Activated CD4-positive, alpha-beta T cell treated with anti-CD3 and anti-CD28 coated beads for 36 hours (primary cell): ENCODE data around the gene TOB1. TPM values are rescaled to one million over a fixed set of nuclear protein-coding genes. Genes with fewer than 3 reads are reported as not detected.

Source experiments
- ATAC-seq: fragments of 200-7000 bp; cut with Tn5 transposase; one replicate; pipeline ENCODE4 v1.10.0; 2021; ENCODE audit warnings: mild to moderate bottlenecking, moderate library complexity
- CTCF ChIA-PET: fragments of 350-600 bp; sonication (Branson Sonifier 250); formaldehyde crosslinking; loops from one replicate; lab custom pipeline; 2021; ENCODE audit warnings: antibody characterized with exemption; lab: Charles Lee
- POLR2A ChIA-PET: fragments of 350-600 bp; sonication (Branson Sonifier 250); formaldehyde crosslinking; loops from one replicate; lab custom pipeline; 2021; ENCODE audit warnings: antibody characterized with exemption, inconsistent platforms; lab: Charles Lee
- DNase-seq: peaks from one replicate; pipeline ENCODE4 v3.0.0-alpha.2; 2020
- H3K27ac Mint-ChIP-seq: one replicate; pipeline ENCODE4 v1.8.0; 2021; ENCODE audit warnings: mixed read lengths
- H3K27me3 Mint-ChIP-seq: one replicate; pipeline ENCODE4 v1.8.0; 2021; ENCODE audit warnings: mixed read lengths
- H3K36me3 Mint-ChIP-seq: one replicate; pipeline ENCODE4 v1.8.0; 2021; ENCODE audit warnings: low read depth, mixed read lengths
- H3K4me1 Mint-ChIP-seq: one replicate; pipeline ENCODE4 v1.8.0; 2021; ENCODE audit warnings: mixed read lengths
- H3K4me3 Mint-ChIP-seq: one replicate; pipeline ENCODE4 v1.8.0; 2021; ENCODE audit warnings: mild to moderate bottlenecking, moderate library complexity, mixed read lengths
- H3K9me3 Mint-ChIP-seq: one replicate; pipeline ENCODE4 v1.8.0; 2021; ENCODE audit warnings: low read depth, mixed read lengths
- intact Hi-C, 2 experiments: fragments of 100-400 bp; cut with DNase I in 1 of 2; cut with micrococcal nuclease in 1 of 2; formaldehyde crosslinking; loops; one replicate each; pipeline versions ENCODE4 v1.14.2 to v1.15.1; 2022 to 2024; cut with DNase I, micrococcal nuclease
- total RNA-seq, 2 experiments: library from RNA; stranded (reverse); gene quantifications; one replicate each; pipeline ENCODE4 v1.2.3, GENCODE V29; 2021

Gene TOB1
- total RNA-seq, 2 experiments from 2014 or later = 31.3 to 43.0 TPM

- POLR2A ChIA-PET = no interaction called here
- H3K4me3 Mint-ChIP-seq = no peak overlapping the region
- CTCF ChIA-PET = interaction anchor here (0.8 to 1.5 kb wide), 5 partner anchors 9 to 16 kb away, joined by 3 to 5 read pairs (median 4); no protein-coding TSS in a partner anchor
- H3K36me3 Mint-ChIP-seq = no peaks in the 10 kb centered on the region
- H3K27ac Mint-ChIP-seq = no peak overlapping the region
- no peaks in the 10 kb centered on the region for H3K9me3 Mint-ChIP-seq
- ATAC-seq (no peak), DNase-seq (no peak)
- intact Hi-C loops = no loop called here
- no peaks in the 10 kb centered on the region for H3K4me1 Mint-ChIP-seq
- peaks cover 8% of the 10 kb centered on the region for H3K27me3 Mint-ChIP-seq
Measured at GRCh38 chr17:50837980-50838954, 27.9 kb downstream of the TOB1 start.

- Mint-ChIP-seq H3K9me3 (no peaks in the 10 kb centered on the region), H3K4me1 (no peaks in the 10 kb centered on the region), H3K36me3 (no peaks in the 10 kb centered on the region), H3K27ac (no peak overlapping the region), H3K27me3 (peaks cover 8% of the 10 kb centered on the region), H3K4me3 (no peak overlapping the region)
- no peak for DNase-seq
- CTCF ChIA-PET = interaction anchor here (1.5 kb wide), 1 partner anchor 10 kb away, joined by 3 read pairs; no protein-coding TSS in a partner anchor
- POLR2A ChIA-PET = no interaction called here
- intact Hi-C loops = no loop called here
- no peak for ATAC-seq
Measured at GRCh38 chr17:50837286-50837979, 28.7 kb downstream of the TOB1 start.

DNA sequence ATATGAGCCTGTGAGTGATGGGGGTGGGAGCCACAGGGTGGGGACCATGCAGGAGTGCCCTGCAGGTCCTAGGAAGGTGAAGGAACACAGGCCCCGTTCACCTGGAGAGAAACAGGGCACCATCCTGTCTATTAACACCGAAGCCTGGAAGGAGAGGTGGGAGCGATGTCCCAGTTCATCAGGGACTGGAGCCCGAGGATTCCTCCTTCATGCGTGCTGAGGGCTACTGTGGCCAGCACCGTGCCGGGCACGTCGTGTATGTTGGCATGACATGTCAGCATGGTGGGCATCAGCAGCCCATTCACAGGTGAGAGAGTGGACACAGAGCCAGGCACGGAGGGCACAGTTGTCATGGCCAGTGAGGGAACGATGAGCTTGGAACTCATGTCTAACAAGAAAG is 29.3 kb downstream of the TOB1 start:
- Mint-ChIP-seq H3K27ac (no peak overlapping the region), H3K36me3 (no peaks in the 10 kb centered on the region), H3K27me3 (peaks cover 8% of the 10 kb centered on the region), H3K4me1 (no peaks in the 10 kb centered on the region), H3K4me3 (no peak overlapping the region), H3K9me3 (no peaks in the 10 kb centered on the region)
- ATAC-seq (no peak), DNase-seq (no peak)
- intact Hi-C loops = no loop called here
- POLR2A ChIA-PET = no interaction called here
- CTCF ChIA-PET = interaction anchor here (1.5 kb wide), 1 partner anchor 10 kb away, joined by 3 read pairs; no protein-coding TSS in a partner anchor

DNA sequence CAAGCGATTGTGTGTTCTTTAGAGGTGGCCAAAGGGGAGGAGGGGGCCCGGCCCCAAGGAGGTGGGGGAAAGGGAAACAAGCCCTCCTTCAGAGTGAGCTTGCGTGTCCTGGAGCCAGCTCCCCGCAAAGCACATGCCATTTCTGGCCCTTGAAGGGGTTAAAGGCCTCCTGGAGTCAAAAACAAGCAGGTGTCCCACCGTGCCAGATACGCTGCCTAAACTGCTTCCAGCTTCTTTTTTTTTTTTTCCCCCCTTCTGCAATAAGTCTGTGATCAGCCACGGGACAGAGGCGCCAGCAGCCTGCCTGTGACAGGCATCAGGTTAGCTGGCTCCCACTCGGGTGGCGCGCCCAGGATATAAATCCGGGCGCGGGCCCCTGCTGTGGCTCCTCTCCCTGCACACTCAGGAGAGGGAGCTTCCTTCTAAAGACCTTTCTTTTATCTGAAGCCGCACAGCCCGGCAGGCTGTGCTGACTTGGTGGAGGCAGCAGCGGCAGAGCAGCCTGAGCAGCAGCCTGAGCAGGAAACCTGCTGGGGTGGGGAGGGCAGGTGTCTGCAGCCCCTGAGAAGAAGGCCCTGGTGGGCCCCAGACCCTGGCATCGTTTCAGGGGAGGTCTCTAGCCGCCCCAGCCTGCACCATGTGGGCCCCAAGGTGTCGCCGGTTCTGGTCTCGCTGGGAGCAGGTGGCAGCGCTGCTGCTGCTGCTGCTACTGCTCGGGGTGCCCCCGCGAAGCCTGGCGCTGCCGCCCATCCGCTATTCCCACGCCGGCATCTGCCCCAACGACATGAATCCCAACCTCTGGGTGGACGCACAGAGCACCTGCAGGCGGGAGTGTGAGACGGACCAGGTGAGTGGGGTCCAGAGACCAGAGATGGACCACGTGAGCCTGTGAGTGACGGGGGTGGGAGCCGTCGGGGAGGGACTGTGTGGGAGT is 30.6 kb downstream of the TOB1 start, which contains the start of gene WFIKKN2:
WFIKKN2 (plus strand) TSS at position 286 of the 934 bp plus-strand sequence; CDS start at position 638, 352 bp downstream.
- Mint-ChIP-seq H3K27me3 (peaks cover 8% of the 10 kb centered on the region), H3K27ac (no peak within 1 kb of the TSS), H3K4me1 (no peaks in the 10 kb centered on the region), H3K4me3 (no peak within 1 kb of the TSS), H3K36me3 (no peaks in the 10 kb centered on the region), H3K9me3 (no peaks in the 10 kb centered on the region)
- ChIA-PET POLR2A (no interaction called here), CTCF (no interaction called here)
- no peak for DNase-seq
- no peak for ATAC-seq
- intact Hi-C loops = no loop called here

GRCh38 chr17:50834429-50835300 is 31.5 kb downstream of the TOB1 start:
- H3K9me3 Mint-ChIP-seq = no peaks in the 10 kb centered on the region
- intact Hi-C loops = no loop called here
- ChIA-PET POLR2A (interaction anchor here (0.6 kb wide), 1 partner anchor 190 kb away, joined by 3 read pairs; no protein-coding TSS in a partner anchor), CTCF (interaction anchor here (0.8 to 1.1 kb wide), 2 partner anchors 51 to 75 kb away, joined by 4 read pairs; no protein-coding TSS in a partner anchor)
- no peak overlapping the region for H3K4me3 Mint-ChIP-seq
- no peaks in the 10 kb centered on the region for H3K36me3 Mint-ChIP-seq
- no peak for ATAC-seq
- H3K4me1 Mint-ChIP-seq = no peaks in the 10 kb centered on the region
- H3K27ac Mint-ChIP-seq = no peak overlapping the region
- no peak for DNase-seq
- peaks cover 8% of the 10 kb centered on the region for H3K27me3 Mint-ChIP-seq

DNA sequence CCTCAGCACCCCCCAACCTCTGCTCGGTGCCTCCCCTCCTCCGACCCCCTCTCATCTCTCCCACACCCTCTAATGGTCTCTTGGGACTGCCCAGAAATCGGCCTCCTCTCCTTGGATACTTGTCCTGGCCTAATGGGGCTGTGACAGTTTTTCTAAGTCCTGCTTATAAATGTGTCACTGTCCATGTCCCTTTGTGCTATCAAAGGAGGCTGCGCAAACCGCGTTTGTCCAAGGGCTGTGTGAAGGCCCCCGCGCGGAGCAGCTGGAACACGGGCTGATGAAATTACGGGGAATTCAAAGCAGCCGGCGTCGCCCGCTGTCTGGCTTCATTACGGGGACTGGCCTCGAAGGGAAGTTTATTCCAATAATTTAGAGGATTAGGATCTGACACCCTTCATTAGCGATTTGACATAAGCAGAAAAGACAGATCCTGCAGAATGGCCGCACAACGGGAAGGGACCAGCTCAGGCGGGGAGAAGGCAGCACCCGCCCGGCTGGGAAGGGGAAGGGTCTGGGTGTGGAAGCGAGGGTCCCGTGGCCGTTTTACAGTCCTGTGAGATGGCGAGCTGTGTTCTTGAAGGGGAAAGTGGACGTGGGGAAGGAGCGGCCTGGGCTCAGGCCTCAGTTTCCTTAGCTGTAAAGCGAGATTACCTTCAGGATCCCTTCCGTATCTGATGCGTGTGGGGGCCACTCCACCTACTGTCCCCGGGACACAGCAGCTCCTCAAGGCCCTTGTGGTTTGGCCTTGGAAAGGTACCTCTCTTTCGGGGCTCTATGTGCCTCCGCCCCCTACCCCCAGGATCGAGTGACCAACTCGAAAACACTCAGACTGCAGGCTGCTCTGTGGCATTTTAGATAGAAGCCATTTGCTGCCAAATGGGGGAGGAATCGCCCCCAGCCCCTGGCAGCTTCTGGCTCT is 32.4 kb downstream of the TOB1 start:
- POLR2A ChIA-PET = interaction anchor here (0.6 kb wide), 1 partner anchor 191 kb away, joined by 3 read pairs; no protein-coding TSS in a partner anchor
- Mint-ChIP-seq H3K4me3 (no peak overlapping the region), H3K27ac (no peak overlapping the region), H3K36me3 (no peaks in the 10 kb centered on the region), H3K9me3 (no peaks in the 10 kb centered on the region), H3K27me3 (peaks cover 8% of the 10 kb centered on the region), H3K4me1 (peaks cover 2% of the 10 kb centered on the region)
- DNase-seq = no peak
- no peak for ATAC-seq
- intact Hi-C loops = no loop called here
- CTCF ChIA-PET = interaction anchor here (0.8 to 1.1 kb wide), 2 partner anchors 51 to 76 kb away, joined by 4 read pairs; no protein-coding TSS in a partner anchor

GRCh38 chr17:50832864-50833381 is 33.2 kb downstream of the TOB1 start:
- Mint-ChIP-seq H3K27ac (no peak overlapping the region), H3K4me3 (no peak overlapping the region), H3K36me3 (no peaks in the 10 kb centered on the region), H3K9me3 (no peaks in the 10 kb centered on the region), H3K27me3 (peaks cover 8% of the 10 kb centered on the region), H3K4me1 (peaks cover 2% of the 10 kb centered on the region)
- POLR2A ChIA-PET = no interaction called here
- intact Hi-C loops = no loop called here
- DNase-seq = no peak
- CTCF ChIA-PET = interaction anchor here (0.6 kb wide), 1 partner anchor 194 kb away, joined by 3 read pairs; no protein-coding TSS in a partner anchor
- ATAC-seq = no peak

- Mint-ChIP-seq H3K9me3 (no peaks in the 10 kb centered on the region), H3K4me1 (peaks cover 2% of the 10 kb centered on the region), H3K27me3 (peaks cover 8% of the 10 kb centered on the region), H3K36me3 (no peaks in the 10 kb centered on the region), H3K4me3 (no peak overlapping the region), H3K27ac (no peak overlapping the region)
- ChIA-PET POLR2A (no interaction called here), CTCF (interaction anchor here (0.7 kb wide), 1 partner anchor 350 kb away, joined by 3 read pairs; no protein-coding TSS in a partner anchor)
- ATAC-seq (no peak), DNase-seq (no peak)
- intact Hi-C loops = no loop called here
Measured at GRCh38 chr17:50832267-50832863, 33.8 kb downstream of the TOB1 start.

- peaks cover 2% of the 10 kb centered on the region for H3K4me1 Mint-ChIP-seq
- peaks cover 8% of the 10 kb centered on the region for H3K27me3 Mint-ChIP-seq
- intact Hi-C loops = no loop called here
- H3K4me3 Mint-ChIP-seq = no peak overlapping the region
- no peaks in the 10 kb centered on the region for H3K36me3 Mint-ChIP-seq
- ChIA-PET CTCF (interaction anchor here (0.6 to 0.7 kb wide), 2 partner anchors 16 to 349 kb away, joined by 3 read pairs; no protein-coding TSS in a partner anchor), POLR2A (no interaction called here)
- no peak overlapping the region for H3K27ac Mint-ChIP-seq
- no peak for ATAC-seq
- H3K9me3 Mint-ChIP-seq = no peaks in the 10 kb centered on the region
- no peak for DNase-seq
Measured at GRCh38 chr17:50831471-50831928, 34.7 kb downstream of the TOB1 start.
